PC-9 (cell line): ENCODE data around the gene CEP20.

Experiments
- CTCF ChIP-seq: fragments of 200-600 bp; sonication (generic); conservative IDR thresholded peaks from 2 replicates; pipeline ENCODE4 v1.6.1; 2017; ENCODE audit warnings: mixed run types, antibody characterized with exemption, mild to moderate bottlenecking, moderate library complexity
- EZH2 ChIP-seq: fragments of 200-600 bp; sonication (generic); IDR thresholded peaks from 2 replicates; pipeline ENCODE4 v1.8.0; 2017; ENCODE audit warnings: antibody characterized with exemption, low read depth

- TF ChIP-seq CTCF = no peak
- TF ChIP-seq EZH2 = no peak
These were observed 2.8 kb downstream of the CEP20 start for GRCh38 chr16:15885560-15886001.
